Natural killer cell (primary cell): ENCODE data around the gene MIF. TPM values are rescaled to one million over a fixed set of nuclear protein-coding genes. Genes with fewer than 3 reads are reported as not detected.

ENCODE experiments used
- ATAC-seq, 3 donors: fragments of 150-1000 bp in 2 of 3; fragments of 200-7000 bp in 1 of 3; cut with Tn5 transposase; 1 replicate in 1 of 3; 2 replicates in 2 of 3; pipeline ENCODE4 v1.10.0; 2021; ENCODE audit warnings: mild to moderate bottlenecking in 2 of 3, moderate library complexity in 2 of 3
- DNase-seq, 2 donors: peaks; one replicate each; pipeline versions ENCODE4 v3.0.0 to v3.0.0-alpha.2; 2013 to 2021; ENCODE audit warnings: mixed read lengths in 1 of 2
- H3K27ac ChIP-seq: one replicate; pipeline ENCODE4 v1.5.1; 2013; ENCODE audit warnings: mild to moderate bottlenecking, low read length
- H3K27me3 ChIP-seq: one replicate; pipeline ENCODE4 v1.6.1; 2013; ENCODE audit warnings: low read length; ENCODE audit not compliant: control insufficient read depth, insufficient read depth
- H3K36me3 ChIP-seq: one replicate; pipeline ENCODE4 v1.6.1; 2013; ENCODE audit warnings: low read length; ENCODE audit not compliant: control insufficient read depth, insufficient read depth
- H3K4me1 ChIP-seq: one replicate; pipeline ENCODE4 v1.6.1; 2013; ENCODE audit warnings: low read length; ENCODE audit not compliant: control insufficient read depth, insufficient read depth
- H3K4me3 ChIP-seq: one replicate; pipeline ENCODE4 v1.5.1; 2013; ENCODE audit warnings: low read length
- H3K9me3 ChIP-seq: one replicate; pipeline ENCODE4 v1.6.1; 2013; ENCODE audit warnings: low read length; ENCODE audit not compliant: control insufficient read depth, insufficient read depth
- H3K27ac Mint-ChIP-seq, 2 donors: one replicate each; pipeline ENCODE4 v1.8.0; 2022; ENCODE audit warnings: mild to moderate bottlenecking in 2 of 2, mixed read lengths in 2 of 2, moderate library complexity in 1 of 2
- H3K27me3 Mint-ChIP-seq, 2 donors: one replicate each; pipeline ENCODE4 v1.8.0; 2022; ENCODE audit warnings: low read depth in 2 of 2, mixed read lengths in 2 of 2
- H3K36me3 Mint-ChIP-seq: one replicate; pipeline ENCODE4 v1.8.0; 2022; ENCODE audit warnings: mixed read lengths
- H3K4me1 Mint-ChIP-seq, 2 donors: one replicate each; pipeline ENCODE4 v1.8.0; 2022; ENCODE audit warnings: mixed read lengths in 2 of 2
- H3K4me3 Mint-ChIP-seq: one replicate; pipeline ENCODE4 v1.8.0; 2022; ENCODE audit warnings: mild to moderate bottlenecking, moderate library complexity, mixed read lengths
- H3K9me3 Mint-ChIP-seq, 2 donors: one replicate each; pipeline ENCODE4 v1.8.0; 2022; ENCODE audit warnings: mixed read lengths in 2 of 2
- WGBS: methylation state at CpG from one replicate; pipeline ENCODE4 v1.1.7; 2013; ENCODE audit warnings: missing lambda C conversion rate; ENCODE audit not compliant: insufficient coverage; 5-methylcytosine and 5-hydroxymethylcytosine counted together
- intact Hi-C: fragments of 100-400 bp; cut with micrococcal nuclease; formaldehyde crosslinking; loops from one replicate; pipeline ENCODE4 v1.14.2; 2022
- total RNA-seq, 4 donors: library from RNA; stranded (reverse); fragments of 120-200 nt in 1 of 4; gene quantifications; one replicate each; pipeline versions ENCODE4 v1.2.3 to v1.2.4, GENCODE V29; 2013 to 2022
- TF ChIP-seq, protein P1 (sequence below): fragments of 200-600 bp; IDR thresholded peaks from one replicate; pipeline ENCODE4 v1.8.0; 2022; ENCODE audit warnings: antibody characterized with exemption

The MIF gene
- 100 to 1,000 TPM; 115 to 182 (median 133) TPM for total RNA-seq
- total RNA-seq (2013) = 105 TPM

DNA sequence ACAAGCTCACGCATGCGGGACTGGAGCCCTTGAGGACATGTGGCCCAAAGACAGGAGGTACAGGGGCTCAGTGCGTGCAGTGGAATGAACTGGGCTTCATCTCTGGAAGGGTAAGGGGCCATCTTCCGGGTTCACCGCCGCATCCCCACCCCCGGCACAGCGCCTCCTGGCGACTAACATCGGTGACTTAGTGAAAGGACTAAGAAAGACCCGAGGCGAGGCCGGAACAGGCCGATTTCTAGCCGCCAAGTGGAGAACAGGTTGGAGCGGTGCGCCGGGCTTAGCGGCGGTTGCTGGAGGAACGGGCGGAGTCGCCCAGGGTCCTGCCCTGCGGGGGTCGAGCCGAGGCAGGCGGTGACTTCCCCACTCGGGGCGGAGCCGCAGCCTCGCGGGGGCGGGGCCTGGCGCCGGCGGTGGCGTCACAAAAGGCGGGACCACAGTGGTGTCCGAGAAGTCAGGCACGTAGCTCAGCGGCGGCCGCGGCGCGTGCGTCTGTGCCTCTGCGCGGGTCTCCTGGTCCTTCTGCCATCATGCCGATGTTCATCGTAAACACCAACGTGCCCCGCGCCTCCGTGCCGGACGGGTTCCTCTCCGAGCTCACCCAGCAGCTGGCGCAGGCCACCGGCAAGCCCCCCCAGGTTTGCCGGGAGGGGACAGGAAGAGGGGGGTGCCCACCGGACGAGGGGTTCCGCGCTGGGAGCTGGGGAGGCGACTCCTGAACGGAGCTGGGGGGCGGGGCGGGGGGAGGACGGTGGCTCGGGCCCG, at the start of gene MIF:
Gene MIF (plus strand): TSS at position 439 of the 765 bp plus-strand sequence. CDS start 92 bp downstream, at position 531.
- H3K4me3 ChIP-seq = peak within 1 kb of the TSS; percentile 88
- no peaks in the 10 kb centered on the region for H3K27me3 ChIP-seq
- Mint-ChIP-seq H3K36me3 (no peaks in the 10 kb centered on the region), H3K27me3 (no peaks in the 10 kb centered on the region), H3K9me3 (no peaks in the 10 kb centered on the region), H3K27ac (peak within 1 kb of the TSS; percentile 90 to 96), H3K4me1 (peaks cover 16 to 43% of the 10 kb centered on the region in 2 donors), H3K4me3 (peak within 1 kb of the TSS; percentile 93)
- intact Hi-C loops = no loop called here
- H3K4me1 ChIP-seq = peaks cover 23% of the 10 kb centered on the region
- H3K36me3 ChIP-seq = peaks cover 12% of the 10 kb centered on the region
- ATAC-seq = peak; percentile 91 to 97 (median 91)
- peak within 1 kb of the TSS; percentile 96 for H3K27ac ChIP-seq
- TF ChIP-seq, protein P1, sequence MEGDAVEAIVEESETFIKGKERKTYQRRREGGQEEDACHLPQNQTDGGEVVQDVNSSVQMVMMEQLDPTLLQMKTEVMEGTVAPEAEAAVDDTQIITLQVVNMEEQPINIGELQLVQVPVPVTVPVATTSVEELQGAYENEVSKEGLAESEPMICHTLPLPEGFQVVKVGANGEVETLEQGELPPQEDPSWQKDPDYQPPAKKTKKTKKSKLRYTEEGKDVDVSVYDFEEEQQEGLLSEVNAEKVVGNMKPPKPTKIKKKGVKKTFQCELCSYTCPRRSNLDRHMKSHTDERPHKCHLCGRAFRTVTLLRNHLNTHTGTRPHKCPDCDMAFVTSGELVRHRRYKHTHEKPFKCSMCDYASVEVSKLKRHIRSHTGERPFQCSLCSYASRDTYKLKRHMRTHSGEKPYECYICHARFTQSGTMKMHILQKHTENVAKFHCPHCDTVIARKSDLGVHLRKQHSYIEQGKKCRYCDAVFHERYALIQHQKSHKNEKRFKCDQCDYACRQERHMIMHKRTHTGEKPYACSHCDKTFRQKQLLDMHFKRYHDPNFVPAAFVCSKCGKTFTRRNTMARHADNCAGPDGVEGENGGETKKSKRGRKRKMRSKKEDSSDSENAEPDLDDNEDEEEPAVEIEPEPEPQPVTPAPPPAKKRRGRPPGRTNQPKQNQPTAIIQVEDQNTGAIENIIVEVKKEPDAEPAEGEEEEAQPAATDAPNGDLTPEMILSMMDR = peak; percentile 86
- DNase-seq = peak; percentile 95 to 99
- H3K9me3 ChIP-seq = no peaks in the 10 kb centered on the region
- WGBS = under 1% methylated on average over 72 of the region's 72 CpGs

GRCh38 chr22:23844739-23845202, 49.4 kb upstream of the MIF start:
- no peak for DNase-seq
- no peak overlapping the region for H3K4me3 ChIP-seq
- Mint-ChIP-seq H3K27ac (no peak overlapping the region), H3K36me3 (no peaks in the 10 kb centered on the region), H3K4me1 (peaks cover 3 to 12% of the 10 kb centered on the region in 2 donors), H3K4me3 (no peak overlapping the region), H3K27me3 (no peaks in the 10 kb centered on the region), H3K9me3 (no peaks in the 10 kb centered on the region)
- intact Hi-C loops = loop anchor here (5.0 kb wide), 3 partner anchors 77 to 302 kb away; partner anchors contain the start of gene CHCHD10
- H3K9me3 ChIP-seq = no peaks in the 10 kb centered on the region
- 71% methylated on average over 8 of the region's 8 CpGs for WGBS
- no peak for ATAC-seq
- no peaks in the 10 kb centered on the region for H3K27me3 ChIP-seq
- H3K4me1 ChIP-seq = peaks cover 51% of the 10 kb centered on the region
- H3K27ac ChIP-seq = peak overlapping the region; percentile 51
- TF ChIP-seq, protein P1 = no peak
- H3K36me3 ChIP-seq = no peaks in the 10 kb centered on the region

- H3K27ac ChIP-seq = peak overlapping the region; percentile 51
- H3K36me3 ChIP-seq = no peaks in the 10 kb centered on the region
- Mint-ChIP-seq H3K36me3 (no peaks in the 10 kb centered on the region), H3K27ac (no peak overlapping the region), H3K27me3 (no peaks in the 10 kb centered on the region), H3K9me3 (no peaks in the 10 kb centered on the region), H3K4me3 (no peak overlapping the region), H3K4me1 (peaks cover 0 to 13% of the 10 kb centered on the region in 2 donors)
- DNase-seq (no peak), ATAC-seq (no peak)
- H3K4me3 ChIP-seq = no peak overlapping the region
- peaks cover 50% of the 10 kb centered on the region for H3K4me1 ChIP-seq
- 81% methylated on average over 8 of the region's 9 CpGs for WGBS
- H3K9me3 ChIP-seq = no peaks in the 10 kb centered on the region
- no peaks in the 10 kb centered on the region for H3K27me3 ChIP-seq
- intact Hi-C loops = loop anchor here (5.0 kb wide), 3 partner anchors 78 to 303 kb away; partner anchors contain the start of gene CHCHD10
- TF ChIP-seq, protein P1 = no peak
These were observed 48.7 kb upstream of the MIF start for GRCh38 chr22:23845265-23846080.
